Gastrocnemius medialis (tissue), 4 donors: ENCODE data around the gene STX11.

Source experiments
- POLR2A ChIP-seq, 2 donors: fragments of 450-650 bp; IDR thresholded peaks; one replicate each; pipeline ENCODE4 v1.6.1; 2017; ENCODE audit warnings: antibody characterized with exemption in 2 of 2, mild to moderate bottlenecking in 2 of 2, moderate library complexity in 2 of 2
- TF ChIP-seq, protein P1 (sequence below), 5 experiments: fragments of 450-650 bp in 3 of 5; fragments of 200-600 bp in 2 of 5; sonication (generic) in 2 of 5; IDR thresholded peaks in 4 of 5; conservative IDR thresholded peaks in 1 of 5; 1 replicate in 4 of 5; 2 replicates in 1 of 5; pipeline ENCODE4 v1.5.1; 2016 to 2019; ENCODE audit warnings: antibody characterized with exemption in 5 of 5, mild to moderate bottlenecking in 3 of 5, moderate library complexity in 3 of 5

DNA sequence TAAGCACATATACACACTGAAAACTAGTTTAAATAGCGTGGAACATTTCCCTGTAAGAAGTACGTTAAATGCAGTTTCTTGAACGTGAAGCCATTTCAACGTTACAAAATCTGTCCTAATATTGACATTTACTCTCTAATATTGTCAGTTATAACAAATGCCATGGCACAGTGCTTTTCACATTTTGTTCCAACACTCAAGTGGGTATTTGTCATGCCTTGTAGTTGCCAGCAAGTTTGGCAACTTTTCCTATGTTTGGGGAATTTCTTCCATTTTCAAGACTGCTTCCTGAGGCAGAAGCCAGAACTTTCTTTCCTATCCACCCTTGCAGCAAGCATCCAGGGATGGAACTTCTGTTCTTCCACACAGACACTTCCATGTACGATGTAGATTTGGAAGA, 63.0 kb downstream of the STX11 start:
- no peak for TF ChIP-seq POLR2A (IDR thresholded peaks at IDR 0.05)
- TF ChIP-seq, protein P1, sequence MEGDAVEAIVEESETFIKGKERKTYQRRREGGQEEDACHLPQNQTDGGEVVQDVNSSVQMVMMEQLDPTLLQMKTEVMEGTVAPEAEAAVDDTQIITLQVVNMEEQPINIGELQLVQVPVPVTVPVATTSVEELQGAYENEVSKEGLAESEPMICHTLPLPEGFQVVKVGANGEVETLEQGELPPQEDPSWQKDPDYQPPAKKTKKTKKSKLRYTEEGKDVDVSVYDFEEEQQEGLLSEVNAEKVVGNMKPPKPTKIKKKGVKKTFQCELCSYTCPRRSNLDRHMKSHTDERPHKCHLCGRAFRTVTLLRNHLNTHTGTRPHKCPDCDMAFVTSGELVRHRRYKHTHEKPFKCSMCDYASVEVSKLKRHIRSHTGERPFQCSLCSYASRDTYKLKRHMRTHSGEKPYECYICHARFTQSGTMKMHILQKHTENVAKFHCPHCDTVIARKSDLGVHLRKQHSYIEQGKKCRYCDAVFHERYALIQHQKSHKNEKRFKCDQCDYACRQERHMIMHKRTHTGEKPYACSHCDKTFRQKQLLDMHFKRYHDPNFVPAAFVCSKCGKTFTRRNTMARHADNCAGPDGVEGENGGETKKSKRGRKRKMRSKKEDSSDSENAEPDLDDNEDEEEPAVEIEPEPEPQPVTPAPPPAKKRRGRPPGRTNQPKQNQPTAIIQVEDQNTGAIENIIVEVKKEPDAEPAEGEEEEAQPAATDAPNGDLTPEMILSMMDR (IDR thresholded peaks at IDR 0.05 in 4 of 5, conservative IDR thresholded peaks at IDR 0.05 in 1 of 5), result no peak
